GM12878 (cell line): ENCODE results near the gene DYDC2. TPM values are rescaled to one million over a fixed set of nuclear protein-coding genes. Genes with fewer than 3 reads are reported as not detected.

Experiments used
- polyA plus RNA-seq, 11 experiments: library from polyadenylated mRNA; depleted of rRNA in 4 of 11; unstranded in 6 of 11; stranded (reverse) in 5 of 11; fragments of >200 nt; fragmentation: Nextera tagmentation in 4 of 11; fragmentation: Illumina TruSeq in 1 of 11; extraction: Ambion mirVana in 4 of 11; extraction: Trizol in 1 of 11; gene quantifications; 1 replicate in 1 of 11; 2 replicates in 10 of 11; pipeline versions ENCODE4 v1.2.1 to v1.2.3, GENCODE V29; 2011 to 2016; ENCODE audit warnings: inconsistent platforms in 2 of 11, missing spikeins in 2 of 11, low read depth in 1 of 11
- total RNA-seq, 4 experiments: library from RNA; depleted of rRNA in 3 of 4; stranded (reverse); fragments of >200 nt in 3 of 4; fragmentation: Illumina TruSeq in 1 of 4; extraction: Trizol in 1 of 4; gene quantifications; 2 replicates each; pipeline versions ENCODE4 v1.2.1 to v1.2.3, GENCODE V29; 2013 to 2021

Gene DYDC2
- total and polyA plus RNA-seq, 10 of the 15 experiments (the other 5 are each of a cell fraction or from before 2014, with no cell fraction given), result 0.18 TPM; not detected in 9

Other genes with a start within 250 kb of the DYDC2 start
- gene PLAC9, start 224.1 kb upstream of the DYDC2 start, total RNA-seq (2014; rRNA removed), result not detected in 2 replicates
- gene PLAC9, start 224.1 kb upstream of the DYDC2 start, total RNA-seq (2014; rRNA removed; fragmentation: Illumina TruSeq; extraction: Trizol), result not detected in 2 replicates
- not detected in 2 replicates for gene PLAC9, start 224.1 kb upstream of the DYDC2 start, total RNA-seq (2021)
- not detected in 2 replicates for gene PLAC9, start 224.1 kb upstream of the DYDC2 start, polyA plus RNA-seq (2011; rRNA removed)
- not detected in 2 replicates for gene PLAC9, start 224.1 kb upstream of the DYDC2 start, polyA plus RNA-seq (2014; fragmentation: Illumina TruSeq; extraction: Trizol)
- not detected for gene PLAC9, start 224.1 kb upstream of the DYDC2 start, polyA plus RNA-seq (2014; fragmentation: Nextera tagmentation; extraction: Ambion mirVana)
- not detected in 2 replicates for gene PLAC9, start 224.1 kb upstream of the DYDC2 start, polyA plus RNA-seq (2014; rRNA removed)
- gene PLAC9, start 224.1 kb upstream of the DYDC2 start, polyA plus RNA-seq (2016; fragmentation: Nextera tagmentation; extraction: Ambion mirVana), result not detected
- gene ANXA11, start 151.2 kb upstream of the DYDC2 start, total RNA-seq (2014; rRNA removed), result 53.1 and 64.8 TPM in 2 replicates
- gene ANXA11, start 151.2 kb upstream of the DYDC2 start, total RNA-seq (2014; rRNA removed; fragmentation: Illumina TruSeq; extraction: Trizol), result 66.4 and 70.7 TPM in 2 replicates
- 100 and 104 TPM in 2 replicates for gene ANXA11, start 151.2 kb upstream of the DYDC2 start, total RNA-seq (2021)
- gene ANXA11, start 151.2 kb upstream of the DYDC2 start, polyA plus RNA-seq (2011; rRNA removed), result 126 and 129 TPM in 2 replicates
- 94.2 and 117 TPM in 2 replicates for gene ANXA11, start 151.2 kb upstream of the DYDC2 start, polyA plus RNA-seq (2014; fragmentation: Illumina TruSeq; extraction: Trizol)
- gene ANXA11, start 151.2 kb upstream of the DYDC2 start, polyA plus RNA-seq (2014; fragmentation: Nextera tagmentation; extraction: Ambion mirVana), result 10 to 100 TPM; 25.0 to 67.7 TPM
- gene ANXA11, start 151.2 kb upstream of the DYDC2 start, polyA plus RNA-seq (2014; rRNA removed), result 57.0 and 61.4 TPM in 2 replicates
- gene ANXA11, start 151.2 kb upstream of the DYDC2 start, polyA plus RNA-seq (2016; fragmentation: Nextera tagmentation; extraction: Ambion mirVana), result 10 to 100 TPM; 73.7 to 80.5 TPM
- not detected in 2 replicates for gene MAT1A, start 67.1 kb upstream of the DYDC2 start, total RNA-seq (2014; rRNA removed)
- not detected in 2 replicates for gene MAT1A, start 67.1 kb upstream of the DYDC2 start, total RNA-seq (2014; rRNA removed; fragmentation: Illumina TruSeq; extraction: Trizol)
- 0.23 and 0.29 TPM in 2 replicates for gene MAT1A, start 67.1 kb upstream of the DYDC2 start, total RNA-seq (2021)
- gene MAT1A, start 67.1 kb upstream of the DYDC2 start, polyA plus RNA-seq (2011; rRNA removed), result not detected in 2 replicates
- not detected in 2 replicates for gene MAT1A, start 67.1 kb upstream of the DYDC2 start, polyA plus RNA-seq (2014; fragmentation: Illumina TruSeq; extraction: Trizol)
- gene MAT1A, start 67.1 kb upstream of the DYDC2 start, polyA plus RNA-seq (2014; fragmentation: Nextera tagmentation; extraction: Ambion mirVana), result not detected
- not detected in 2 replicates for gene MAT1A, start 67.1 kb upstream of the DYDC2 start, polyA plus RNA-seq (2014; rRNA removed)
- not detected for gene MAT1A, start 67.1 kb upstream of the DYDC2 start, polyA plus RNA-seq (2016; fragmentation: Nextera tagmentation; extraction: Ambion mirVana)
- not detected in 2 replicates for gene DYDC1, start within 50 bp of the DYDC2 start, total RNA-seq (2014; rRNA removed)
- not detected in 2 replicates for gene DYDC1, start within 50 bp of the DYDC2 start, total RNA-seq (2014; rRNA removed; fragmentation: Illumina TruSeq; extraction: Trizol)
- gene DYDC1, start within 50 bp of the DYDC2 start, total RNA-seq (2021), result not detected in 2 replicates
- not detected in 2 replicates for gene DYDC1, start within 50 bp of the DYDC2 start, polyA plus RNA-seq (2011; rRNA removed)
- gene DYDC1, start within 50 bp of the DYDC2 start, polyA plus RNA-seq (2014; fragmentation: Illumina TruSeq; extraction: Trizol), result not detected in 2 replicates
- not detected for gene DYDC1, start within 50 bp of the DYDC2 start, polyA plus RNA-seq (2014; fragmentation: Nextera tagmentation; extraction: Ambion mirVana)
- gene DYDC1, start within 50 bp of the DYDC2 start, polyA plus RNA-seq (2014; rRNA removed), result not detected in 2 replicates
- not detected for gene DYDC1, start within 50 bp of the DYDC2 start, polyA plus RNA-seq (2016; fragmentation: Nextera tagmentation; extraction: Ambion mirVana)
- 6.9 and 11.1 TPM in 2 replicates for gene PRXL2A, start 51.8 kb downstream of the DYDC2 start, total RNA-seq (2014; rRNA removed)
- 14.7 and 15.6 TPM in 2 replicates for gene PRXL2A, start 51.8 kb downstream of the DYDC2 start, total RNA-seq (2014; rRNA removed; fragmentation: Illumina TruSeq; extraction: Trizol)
- 11.0 and 11.4 TPM in 2 replicates for gene PRXL2A, start 51.8 kb downstream of the DYDC2 start, total RNA-seq (2021)
- 2.8 and 3.4 TPM in 2 replicates for gene PRXL2A, start 51.8 kb downstream of the DYDC2 start, polyA plus RNA-seq (2011; rRNA removed)
- gene PRXL2A, start 51.8 kb downstream of the DYDC2 start, polyA plus RNA-seq (2014; fragmentation: Illumina TruSeq; extraction: Trizol), result 15.6 and 17.8 TPM in 2 replicates
- 10 to 100 TPM in 1 of 2 experiments, 1 to 10 TPM in 1; 5.1 to 10.0 TPM for gene PRXL2A, start 51.8 kb downstream of the DYDC2 start, polyA plus RNA-seq (2014; fragmentation: Nextera tagmentation; extraction: Ambion mirVana)
- gene PRXL2A, start 51.8 kb downstream of the DYDC2 start, polyA plus RNA-seq (2014; rRNA removed), result 10.0 and 12.6 TPM in 2 replicates
- gene PRXL2A, start 51.8 kb downstream of the DYDC2 start, polyA plus RNA-seq (2016; fragmentation: Nextera tagmentation; extraction: Ambion mirVana), result 10 to 100 TPM; 10.9 to 13.7 TPM
- 12.5 and 13.3 TPM in 2 replicates for gene TSPAN14, start 97.5 kb downstream of the DYDC2 start, total RNA-seq (2014; rRNA removed)
- 8.0 and 8.1 TPM in 2 replicates for gene TSPAN14, start 97.5 kb downstream of the DYDC2 start, total RNA-seq (2014; rRNA removed; fragmentation: Illumina TruSeq; extraction: Trizol)
- gene TSPAN14, start 97.5 kb downstream of the DYDC2 start, total RNA-seq (2021), result 30.0 and 31.7 TPM in 2 replicates
- 18.8 and 27.8 TPM in 2 replicates for gene TSPAN14, start 97.5 kb downstream of the DYDC2 start, polyA plus RNA-seq (2011; rRNA removed)
- 8.6 and 16.9 TPM in 2 replicates for gene TSPAN14, start 97.5 kb downstream of the DYDC2 start, polyA plus RNA-seq (2014; fragmentation: Illumina TruSeq; extraction: Trizol)
- gene TSPAN14, start 97.5 kb downstream of the DYDC2 start, polyA plus RNA-seq (2014; fragmentation: Nextera tagmentation; extraction: Ambion mirVana), result 1 to 10 TPM; 2.5 to 2.6 TPM
- gene TSPAN14, start 97.5 kb downstream of the DYDC2 start, polyA plus RNA-seq (2014; rRNA removed), result 21.1 and 23.3 TPM in 2 replicates
- gene TSPAN14, start 97.5 kb downstream of the DYDC2 start, polyA plus RNA-seq (2016; fragmentation: Nextera tagmentation; extraction: Ambion mirVana), result 10 to 100 TPM; 19.0 to 22.0 TPM
- gene SH2D4B, start 181.1 kb downstream of the DYDC2 start, total RNA-seq (2014; rRNA removed), result 0.05 and 0.06 TPM in 2 replicates
- gene SH2D4B, start 181.1 kb downstream of the DYDC2 start, total RNA-seq (2014; rRNA removed; fragmentation: Illumina TruSeq; extraction: Trizol), result not detected in 2 replicates
- 0.13 and 0.19 TPM in 2 replicates for gene SH2D4B, start 181.1 kb downstream of the DYDC2 start, total RNA-seq (2021)
- gene SH2D4B, start 181.1 kb downstream of the DYDC2 start, polyA plus RNA-seq (2011; rRNA removed), result 0.14 TPM in 2 replicates
- gene SH2D4B, start 181.1 kb downstream of the DYDC2 start, polyA plus RNA-seq (2014; fragmentation: Illumina TruSeq; extraction: Trizol), result not detected in 2 replicates
- not detected for gene SH2D4B, start 181.1 kb downstream of the DYDC2 start, polyA plus RNA-seq (2014; fragmentation: Nextera tagmentation; extraction: Ambion mirVana)
- gene SH2D4B, start 181.1 kb downstream of the DYDC2 start, polyA plus RNA-seq (2014; rRNA removed), result 0.04 TPM in 1 of 2 replicates, not detected in the other
- under 1 TPM in 1 of 2 experiments, not detected in 1; 0.21 TPM for gene SH2D4B, start 181.1 kb downstream of the DYDC2 start, polyA plus RNA-seq (2016; fragmentation: Nextera tagmentation; extraction: Ambion mirVana)